H1 (cell line): ENCODE data around the gene WDR64. TPM values are rescaled to one million over a fixed set of nuclear protein-coding genes. Genes with fewer than 3 reads are reported as not detected.

Source experiments
- CTBP2 ChIP-seq: IDR thresholded peaks from 2 replicates; pipeline ENCODE4 v1.7.0; 2011; ENCODE audit warnings: borderline replicate concordance, mild to moderate bottlenecking, moderate library complexity, mixed read lengths, low read length; ENCODE audit not compliant: insufficient read depth, insufficient read length
- CTCF ChIP-seq, 3 experiments: IDR thresholded peaks; 1 replicate in 2 of 3; 2 replicates in 1 of 3; pipeline versions ENCODE4 v1.5.1 to v1.6.1; 2011; ENCODE audit warnings: low read length in 3 of 3, mild to moderate bottlenecking in 3 of 3, inconsistent platforms in 2 of 3, low read depth in 1 of 3, moderate library complexity in 1 of 3; ENCODE audit not compliant: insufficient read depth in 1 of 3; ENCODE audit errors: control extremely low read depth in 1 of 3
- RFX5 ChIP-seq: IDR thresholded peaks from 2 replicates; pipeline ENCODE4 v1.6.1; 2011; ENCODE audit warnings: low read depth, low read length, improper control_type of control experiment, borderline replicate concordance
- RNF2 ChIP-seq: fragments of 200-900, 300-1000 bp; sonication (generic); IDR thresholded peaks from 2 replicates; pipeline ENCODE4 v1.7.1; 2016; ENCODE audit warnings: borderline replicate concordance, low read depth, mild to moderate bottlenecking, antibody characterized with exemption, low read length; ENCODE audit not compliant: poor library complexity, severe bottlenecking; ENCODE audit errors: missing control alignments
- TAF7 ChIP-seq: optimal IDR thresholded peaks from 2 replicates; pipeline ENCODE3; 2011; ENCODE audit warnings: low read depth, mild to moderate bottlenecking, inconsistent platforms, low read length, moderate library complexity, borderline replicate concordance
- polyA plus RNA-seq, 7 experiments: library from polyadenylated mRNA; depleted of rRNA in 3 of 7; stranded (reverse) in 5 of 7; unstranded in 2 of 7; fragments of >200 nt in 5 of 7; fragments of 200-250 nt in 2 of 7; gene quantifications; 1 replicate in 5 of 7; 2 replicates in 1 of 7; 4 replicates in 1 of 7; pipeline versions ENCODE4 v1.2.1 to v1.2.3, GENCODE V29; 2011 to 2013; ENCODE audit warnings: missing spikeins in 2 of 7, mixed read lengths in 2 of 7
- total RNA-seq: library from RNA; stranded (reverse); fragmentation: NEBNext Ultra II Directional; extraction: Animal tissue kit (Norgen Biotek cat#: 25700); gene quantifications from 2 replicates; pipeline ENCODE4 v1.2.1, GENCODE V29; 2021

Gene WDR64
- total and polyA plus RNA-seq, 2 of the 8 experiments (the other 6 are each of a cell fraction or from before 2014, with no cell fraction given) = 0.02 TPM; not detected in 1

- no peak for TF ChIP-seq TAF7
- no peak for TF ChIP-seq CTCF (IDR thresholded peaks at IDR 0.05; ENCODE audit: control extremely low read depth in 1 of 3, insufficient read depth in 1 of 3, low read depth in 1 of 3, low read length in 3 of 3)
- no peak for TF ChIP-seq RFX5
- TF ChIP-seq CTBP2 = no peak
- no peak for TF ChIP-seq RNF2
Observed at GRCh38 chr1:241647658-241648057, 4.4 kb upstream of the WDR64 start (continued).
